ENCODE measurements around the gene GASK1A. TPM values are rescaled to one million over a fixed set of nuclear protein-coding genes. Genes with fewer than 3 reads are reported as not detected.

The GASK1A gene
- total and polyA plus RNA-seq, 7 donors: 0.92 to 32.7 (median 8.1) TPM

DNA sequence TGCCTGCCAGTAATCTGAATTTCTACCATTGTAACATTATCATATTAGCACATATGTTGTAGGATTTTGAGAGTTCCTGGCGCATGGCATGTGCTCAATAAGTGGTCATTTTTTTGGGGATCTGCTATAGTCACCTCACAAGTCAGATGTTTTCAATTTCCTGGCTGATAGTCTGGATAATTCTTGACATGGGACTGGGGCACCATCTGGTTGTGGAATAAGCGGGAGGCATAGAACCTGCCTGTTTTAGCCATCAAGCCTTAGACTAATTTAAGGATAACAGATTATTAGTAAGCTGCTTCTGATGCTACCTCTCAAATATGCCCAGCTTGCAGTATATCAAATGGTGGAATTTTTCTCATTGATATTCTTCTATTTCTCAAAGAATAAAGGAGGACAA, 39.1 kb downstream of the GASK1A start:
- no peak for DNase-seq
- no peaks in the 10 kb centered on the region for H3K9me3 ChIP-seq
- no peak for TF ChIP-seq POLR2A (IDR thresholded peaks at IDR 0.05)
- no peak for TF ChIP-seq EP300 (IDR thresholded peaks at IDR 0.05)
- TF ChIP-seq POLR2AphosphoS5 (IDR thresholded peaks at IDR 0.05): no peak
- TF ChIP-seq, protein P1, sequence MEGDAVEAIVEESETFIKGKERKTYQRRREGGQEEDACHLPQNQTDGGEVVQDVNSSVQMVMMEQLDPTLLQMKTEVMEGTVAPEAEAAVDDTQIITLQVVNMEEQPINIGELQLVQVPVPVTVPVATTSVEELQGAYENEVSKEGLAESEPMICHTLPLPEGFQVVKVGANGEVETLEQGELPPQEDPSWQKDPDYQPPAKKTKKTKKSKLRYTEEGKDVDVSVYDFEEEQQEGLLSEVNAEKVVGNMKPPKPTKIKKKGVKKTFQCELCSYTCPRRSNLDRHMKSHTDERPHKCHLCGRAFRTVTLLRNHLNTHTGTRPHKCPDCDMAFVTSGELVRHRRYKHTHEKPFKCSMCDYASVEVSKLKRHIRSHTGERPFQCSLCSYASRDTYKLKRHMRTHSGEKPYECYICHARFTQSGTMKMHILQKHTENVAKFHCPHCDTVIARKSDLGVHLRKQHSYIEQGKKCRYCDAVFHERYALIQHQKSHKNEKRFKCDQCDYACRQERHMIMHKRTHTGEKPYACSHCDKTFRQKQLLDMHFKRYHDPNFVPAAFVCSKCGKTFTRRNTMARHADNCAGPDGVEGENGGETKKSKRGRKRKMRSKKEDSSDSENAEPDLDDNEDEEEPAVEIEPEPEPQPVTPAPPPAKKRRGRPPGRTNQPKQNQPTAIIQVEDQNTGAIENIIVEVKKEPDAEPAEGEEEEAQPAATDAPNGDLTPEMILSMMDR (IDR thresholded peaks at IDR 0.05): no peak
- H3K4me1 ChIP-seq: no peaks in the 10 kb centered on the region
- no peak overlapping the region for H3K4me3 ChIP-seq
- no peaks in the 10 kb centered on the region for H3K36me3 ChIP-seq
- no peak overlapping the region for H3K27ac ChIP-seq
- intact Hi-C loops (cut with DNase I): no loop called here
- WGBS, 2 donors: 95 to 96% methylated on average over 2 of the region's 2 CpGs
- H3K27me3 ChIP-seq: no peaks in the 10 kb centered on the region

- Histone ChIP-seq H3K36me3 (no peaks in the 10 kb centered on the region), H3K9me3 (no peaks in the 10 kb centered on the region), H3K4me1 (no peaks in the 10 kb centered on the region), H3K4me3 (no peak overlapping the region), H3K27me3 (no peaks in the 10 kb centered on the region), H3K27ac (no peak overlapping the region)
- 71 to 79% methylated on average over 6 of the region's 6 CpGs for WGBS, 2 donors
- DNase-seq: no peak
- intact Hi-C loops (cut with DNase I): no loop called here
- TF ChIP-seq EP300 (IDR thresholded peaks at IDR 0.05) (no peak), POLR2AphosphoS5 (IDR thresholded peaks at IDR 0.05) (no peak), POLR2A (IDR thresholded peaks at IDR 0.05) (no peak)
- TF ChIP-seq, protein P1 (IDR thresholded peaks at IDR 0.05): no peak
These were observed 40.1 kb downstream of the GASK1A start for GRCh38 chr3:43019006-43019809.

GRCh38 chr3:43019826-43020225, 40.7 kb downstream of the GASK1A start:
- intact Hi-C loops (cut with DNase I): no loop called here
- DNase-seq: no peak
- H3K4me1 ChIP-seq: no peaks in the 10 kb centered on the region
- no peaks in the 10 kb centered on the region for H3K36me3 ChIP-seq
- TF ChIP-seq, protein P1 (IDR thresholded peaks at IDR 0.05): no peak
- no peak for TF ChIP-seq EP300 (IDR thresholded peaks at IDR 0.05)
- TF ChIP-seq POLR2A (IDR thresholded peaks at IDR 0.05): no peak
- H3K27ac ChIP-seq: no peak overlapping the region
- no peaks in the 10 kb centered on the region for H3K27me3 ChIP-seq
- H3K4me3 ChIP-seq: no peak overlapping the region
- H3K9me3 ChIP-seq: no peaks in the 10 kb centered on the region

- intact Hi-C loops (cut with DNase I): no loop called here
- Histone ChIP-seq H3K27ac (no peak overlapping the region), H3K27me3 (no peaks in the 10 kb centered on the region), H3K4me1 (no peaks in the 10 kb centered on the region), H3K4me3 (no peak overlapping the region), H3K9me3 (no peaks in the 10 kb centered on the region), H3K36me3 (no peaks in the 10 kb centered on the region)
- 49 to 61% methylated on average over 4 of the region's 4 CpGs for WGBS, 2 donors
- DNase-seq: no peak
- TF ChIP-seq POLR2A (IDR thresholded peaks at IDR 0.05) (no peak), EP300 (IDR thresholded peaks at IDR 0.05) (no peak)
These were observed 42.1 kb downstream of the GASK1A start for GRCh38 chr3:43021186-43021585.

- no peak overlapping the region for H3K4me3 ChIP-seq
- H3K36me3 ChIP-seq: no peaks in the 10 kb centered on the region
- no peak overlapping the region for H3K27ac ChIP-seq
- 43 to 69% methylated on average over 1 of the region's 1 CpG for WGBS, 2 donors
- peak; percentile 52 for DNase-seq
- H3K4me1 ChIP-seq: peaks cover 0 to 9% (median 0%) of the 10 kb centered on the region in 4 donors
- intact Hi-C loops (cut with DNase I): no loop called here
- H3K27me3 ChIP-seq: no peaks in the 10 kb centered on the region
- no peaks in the 10 kb centered on the region for H3K9me3 ChIP-seq
- no peak for TF ChIP-seq POLR2A (IDR thresholded peaks at IDR 0.05)
- TF ChIP-seq, protein P1 (IDR thresholded peaks at IDR 0.05): no peak
- TF ChIP-seq EP300 (IDR thresholded peaks at IDR 0.05): no peak
- TF ChIP-seq POLR2AphosphoS5 (IDR thresholded peaks at IDR 0.05): no peak
These were observed 43.0 kb downstream of the GASK1A start for GRCh38 chr3:43022121-43022520.

Measured in sigmoid colon (tissue), 7 donors.